ENCODE results near the gene PLXNA2.

PLXNA2 gene

DNA sequence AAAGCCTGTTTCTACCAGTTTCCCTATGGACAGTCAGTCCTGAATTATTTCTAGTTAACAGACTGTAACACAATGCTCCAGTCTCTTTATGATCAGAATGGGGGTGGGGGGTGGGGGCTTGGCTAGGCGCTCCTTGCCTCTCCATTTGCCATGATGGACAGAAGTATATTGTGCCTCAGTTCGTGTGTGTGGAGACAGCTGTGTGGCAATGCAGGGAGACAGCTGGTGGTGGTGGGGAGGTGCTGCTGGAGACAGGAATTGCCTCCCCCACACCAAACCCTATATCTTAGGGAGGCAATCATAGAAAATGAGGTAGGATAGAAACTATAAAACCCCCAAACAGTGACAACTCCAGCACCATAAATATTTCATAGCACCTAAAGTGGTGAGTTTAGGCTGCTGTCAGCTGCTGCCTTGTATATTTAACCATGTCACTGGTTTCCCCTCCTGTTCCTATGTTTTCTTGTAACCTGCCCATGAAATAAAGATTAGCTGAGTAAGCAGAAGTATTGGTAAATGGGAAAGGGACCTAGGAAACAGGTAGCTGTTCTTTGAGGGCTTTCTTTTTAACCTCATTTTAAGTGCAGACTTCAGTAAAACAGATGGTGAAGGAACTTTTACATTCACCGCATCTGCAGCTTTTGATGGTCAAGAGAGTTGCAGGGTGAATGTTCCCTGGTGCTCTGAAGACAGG is 3.4 kb downstream of the PLXNA2 start:
- no peaks in the 10 kb centered on the region for H3K9me3 Mint-ChIP-seq
- no peak overlapping the region for H3K27ac Mint-ChIP-seq
- H3K4me1 Mint-ChIP-seq (ENCODE audit: low read depth) = peaks cover 14% of the 10 kb centered on the region
- H3K4me3 Mint-ChIP-seq = no peak overlapping the region
- no peaks in the 10 kb centered on the region for H3K36me3 Mint-ChIP-seq (ENCODE audit: low read depth)
- peaks cover 75% of the 10 kb centered on the region for H3K27me3 Mint-ChIP-seq (ENCODE audit: low read depth)

DNA sequence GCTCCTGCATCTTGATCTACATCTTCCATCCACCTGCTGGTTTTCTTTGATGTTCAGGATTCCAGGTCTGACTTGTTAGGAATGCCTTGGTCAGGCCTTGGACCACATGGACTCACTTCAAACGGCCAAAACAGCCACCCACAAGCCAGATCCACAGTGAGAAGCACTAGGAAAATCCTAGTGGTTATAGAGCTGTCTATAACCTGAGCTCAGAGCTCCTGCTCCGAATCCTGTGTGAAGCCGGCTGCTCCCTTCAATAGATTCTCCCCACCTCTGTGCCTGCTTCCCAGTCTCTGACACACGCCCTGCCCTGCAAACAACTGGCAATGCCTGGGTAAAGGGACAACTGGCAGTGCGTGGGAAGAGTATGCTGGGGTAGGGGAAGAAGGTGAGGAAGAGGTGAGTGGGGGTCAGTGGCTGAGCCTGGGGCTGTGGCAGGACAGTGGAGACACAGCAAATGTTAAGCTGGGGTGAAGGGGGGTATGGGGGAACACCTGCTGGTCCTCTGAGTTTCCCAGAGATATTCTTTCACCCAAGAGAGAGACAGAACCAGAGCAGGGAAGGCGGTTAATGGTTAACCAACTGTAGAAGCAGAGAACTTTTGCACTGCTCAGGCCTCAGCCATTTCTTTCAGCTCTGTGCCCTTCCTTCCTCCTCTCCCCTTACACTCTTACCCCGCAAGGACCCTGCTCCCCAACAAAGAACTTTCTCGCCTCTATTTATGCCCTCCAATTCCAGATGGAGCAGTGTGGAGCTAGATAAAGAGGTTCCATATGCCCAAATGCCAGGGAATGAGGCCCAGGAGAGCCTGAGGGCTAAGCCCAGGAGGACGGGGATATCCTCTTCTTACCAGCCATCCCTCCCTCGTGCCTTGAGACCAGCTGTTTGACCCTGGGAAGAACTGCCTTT is 4.5 kb downstream of the PLXNA2 start:
- Mint-ChIP-seq H3K27ac (no peak overlapping the region), H3K36me3 (ENCODE audit: low read depth) (no peaks in the 10 kb centered on the region), H3K4me1 (ENCODE audit: low read depth) (peaks cover 12% of the 10 kb centered on the region), H3K9me3 (no peaks in the 10 kb centered on the region), H3K4me3 (no peak overlapping the region), H3K27me3 (ENCODE audit: low read depth) (peaks cover 76% of the 10 kb centered on the region)

DNA sequence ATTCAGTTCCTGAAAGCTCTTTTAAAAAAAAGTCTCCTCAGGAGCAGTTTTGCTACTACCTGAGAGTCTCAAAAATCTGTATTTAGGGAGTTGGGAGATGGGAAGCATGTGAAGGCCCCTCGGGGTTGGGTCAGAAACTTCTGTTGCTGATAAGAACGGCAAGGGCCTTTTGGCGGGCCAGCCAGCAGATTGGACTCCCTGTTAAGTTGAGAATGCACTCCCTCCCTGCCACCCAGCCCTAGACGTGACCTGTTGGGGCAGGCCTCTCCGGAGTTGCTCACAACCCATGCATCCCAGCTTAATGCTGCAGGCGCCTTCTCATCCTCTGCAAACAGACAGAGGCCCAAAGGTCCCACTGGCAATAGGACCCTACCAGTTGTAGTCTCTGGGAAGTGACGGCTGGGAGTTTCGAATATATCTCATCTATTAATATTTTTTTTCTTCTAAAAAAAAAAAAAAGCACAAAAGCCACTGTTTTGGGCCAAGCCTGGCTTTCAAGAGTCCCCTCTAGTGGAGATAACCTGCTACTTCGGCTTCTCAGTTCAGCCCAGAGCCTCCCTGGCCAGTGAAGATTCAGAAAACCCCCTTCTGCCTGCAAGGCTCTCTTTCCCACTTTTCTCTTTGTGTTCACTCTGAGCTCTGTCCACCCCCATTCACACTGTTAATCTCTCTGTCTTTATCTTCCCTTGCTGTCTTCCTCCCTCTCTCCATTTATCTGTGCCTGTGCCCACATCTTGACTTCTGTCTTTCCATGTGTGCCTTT is 5.3 kb downstream of the PLXNA2 start:
- H3K4me3 Mint-ChIP-seq = no peak overlapping the region
- H3K9me3 Mint-ChIP-seq = no peaks in the 10 kb centered on the region
- no peak overlapping the region for H3K27ac Mint-ChIP-seq
- H3K36me3 Mint-ChIP-seq (ENCODE audit: low read depth) = no peaks in the 10 kb centered on the region
- peaks cover 73% of the 10 kb centered on the region for H3K27me3 Mint-ChIP-seq (ENCODE audit: low read depth)
- H3K4me1 Mint-ChIP-seq (ENCODE audit: low read depth) = peaks cover 8% of the 10 kb centered on the region

DNA sequence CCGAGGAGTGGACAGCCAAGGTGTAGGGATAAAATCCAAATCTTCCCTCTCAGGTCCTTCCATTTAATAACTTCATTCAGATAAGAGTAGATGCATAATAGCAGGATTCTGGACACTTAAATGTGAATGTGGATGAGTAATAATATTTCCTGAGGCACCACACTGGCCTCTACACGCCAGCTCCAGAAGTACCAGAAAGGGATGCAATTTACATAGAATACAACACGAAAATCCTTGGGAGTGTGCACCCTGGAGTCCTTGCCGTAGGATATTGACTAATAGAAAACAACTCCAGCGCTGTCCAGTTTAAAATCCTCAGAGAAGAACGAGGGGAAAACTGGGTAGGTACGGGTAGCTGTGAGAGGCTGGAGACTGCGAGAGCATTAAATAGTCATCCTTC is 6.9 kb downstream of the PLXNA2 start:
- no peak overlapping the region for H3K27ac Mint-ChIP-seq
- peaks cover 8% of the 10 kb centered on the region for H3K4me1 Mint-ChIP-seq (ENCODE audit: low read depth)
- H3K36me3 Mint-ChIP-seq (ENCODE audit: low read depth) = no peaks in the 10 kb centered on the region
- peaks cover 74% of the 10 kb centered on the region for H3K27me3 Mint-ChIP-seq (ENCODE audit: low read depth)
- H3K9me3 Mint-ChIP-seq = no peaks in the 10 kb centered on the region
- H3K4me3 Mint-ChIP-seq = no peak overlapping the region

DNA sequence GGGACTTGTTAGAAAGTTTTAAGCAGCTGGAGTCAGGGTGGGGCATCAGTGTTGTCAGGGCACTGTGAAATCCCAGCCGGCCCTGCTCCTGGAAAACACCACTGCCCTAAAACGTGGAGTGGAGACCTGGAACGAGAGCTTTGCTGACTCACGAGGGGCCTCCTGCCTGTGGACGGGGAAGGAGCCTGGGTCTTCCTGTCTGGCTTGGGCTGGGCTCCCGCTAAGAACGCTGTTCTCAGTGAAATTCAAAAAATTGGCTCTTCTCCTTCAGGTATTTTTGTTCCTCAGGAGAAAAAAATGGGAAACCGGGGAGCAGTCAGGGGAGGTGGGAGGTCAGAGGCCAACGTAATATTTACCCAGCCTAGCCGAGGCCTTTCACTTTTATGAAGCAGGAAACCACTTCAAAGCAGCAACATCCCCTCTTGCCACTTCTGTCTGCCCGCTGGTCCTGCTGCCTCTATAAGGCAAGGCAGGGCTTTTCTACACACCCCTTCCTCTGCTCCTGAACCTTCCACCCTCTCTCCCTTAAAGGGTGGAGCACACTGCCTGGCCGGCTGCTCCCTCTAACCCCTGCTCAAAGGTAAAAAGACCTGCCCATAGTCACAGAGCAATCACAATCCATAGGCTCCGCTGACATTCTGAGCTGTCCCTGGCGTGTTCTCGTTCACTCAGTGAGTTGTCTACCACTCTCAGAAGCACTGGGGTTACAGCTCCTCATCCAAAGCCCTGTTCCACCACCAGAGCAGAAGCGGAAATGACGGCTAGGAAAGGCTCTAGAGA is 8.0 kb downstream of the PLXNA2 start:
- H3K4me3 Mint-ChIP-seq = peak overlapping the region; percentile 27
- H3K36me3 Mint-ChIP-seq (ENCODE audit: low read depth) = no peaks in the 10 kb centered on the region
- no peak overlapping the region for H3K27ac Mint-ChIP-seq
- peaks cover 8% of the 10 kb centered on the region for H3K4me1 Mint-ChIP-seq (ENCODE audit: low read depth)
- peaks cover 63% of the 10 kb centered on the region for H3K27me3 Mint-ChIP-seq (ENCODE audit: low read depth)
- H3K9me3 Mint-ChIP-seq = no peaks in the 10 kb centered on the region

DNA sequence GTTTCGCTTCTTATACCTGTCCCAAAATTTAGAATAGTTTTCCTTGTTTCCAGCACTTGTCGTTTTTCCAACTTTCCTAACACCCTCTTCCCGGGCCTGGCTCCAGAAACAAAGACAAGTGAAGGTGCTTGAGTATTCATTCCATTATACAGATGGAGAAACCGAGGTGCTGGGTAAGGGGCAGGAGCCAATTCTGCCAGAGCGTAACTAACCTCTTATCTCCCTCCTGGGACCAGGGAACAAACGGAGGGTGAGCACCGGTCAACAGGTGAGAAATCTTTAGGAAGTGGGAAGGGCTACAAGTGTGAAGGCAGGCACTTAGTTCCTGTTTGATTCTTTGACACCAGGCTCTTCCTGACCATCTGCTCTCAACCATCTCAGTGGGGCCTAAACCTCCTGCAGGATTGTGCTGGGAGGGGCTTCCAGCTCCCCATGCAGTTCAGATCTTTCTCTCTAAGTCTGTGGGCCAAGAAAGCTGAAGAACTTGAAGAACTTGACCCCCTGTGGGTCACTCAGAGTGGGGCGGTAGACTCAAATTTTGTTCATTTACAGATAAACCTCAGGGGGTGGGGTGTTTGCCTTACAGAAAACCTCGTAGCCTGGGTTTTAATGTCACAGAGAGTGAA is 8.7 kb downstream of the PLXNA2 start:
- Mint-ChIP-seq H3K27me3 (ENCODE audit: low read depth) (peaks cover 61% of the 10 kb centered on the region), H3K36me3 (ENCODE audit: low read depth) (no peaks in the 10 kb centered on the region), H3K4me1 (ENCODE audit: low read depth) (peaks cover 8% of the 10 kb centered on the region), H3K9me3 (no peaks in the 10 kb centered on the region), H3K27ac (peak overlapping the region; percentile 21), H3K4me3 (no peak overlapping the region)

DNA sequence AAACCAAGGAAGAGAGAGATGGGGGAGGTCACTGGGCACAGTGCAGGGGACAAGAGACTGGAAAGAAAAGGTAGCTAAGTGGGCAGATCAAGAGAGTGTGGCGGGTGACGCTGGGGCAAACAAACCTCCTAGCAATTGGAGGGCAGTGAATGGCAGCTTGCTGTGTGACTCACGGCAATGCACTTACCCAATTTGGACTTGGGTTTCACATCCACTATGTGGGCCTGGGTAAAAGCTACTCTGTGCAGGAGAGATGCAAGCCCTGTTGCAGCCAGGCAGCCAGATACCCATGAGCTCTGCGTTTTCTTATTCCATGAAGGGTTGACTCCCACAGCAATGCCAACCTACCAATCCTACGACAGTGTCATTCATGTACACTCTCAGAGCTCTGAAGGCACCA is 9.5 kb downstream of the PLXNA2 start:
- Mint-ChIP-seq H3K4me1 (ENCODE audit: low read depth) (peaks cover 8% of the 10 kb centered on the region), H3K4me3 (no peak overlapping the region), H3K36me3 (ENCODE audit: low read depth) (no peaks in the 10 kb centered on the region), H3K9me3 (no peaks in the 10 kb centered on the region), H3K27ac (no peak overlapping the region), H3K27me3 (ENCODE audit: low read depth) (peaks cover 54% of the 10 kb centered on the region)

DNA sequence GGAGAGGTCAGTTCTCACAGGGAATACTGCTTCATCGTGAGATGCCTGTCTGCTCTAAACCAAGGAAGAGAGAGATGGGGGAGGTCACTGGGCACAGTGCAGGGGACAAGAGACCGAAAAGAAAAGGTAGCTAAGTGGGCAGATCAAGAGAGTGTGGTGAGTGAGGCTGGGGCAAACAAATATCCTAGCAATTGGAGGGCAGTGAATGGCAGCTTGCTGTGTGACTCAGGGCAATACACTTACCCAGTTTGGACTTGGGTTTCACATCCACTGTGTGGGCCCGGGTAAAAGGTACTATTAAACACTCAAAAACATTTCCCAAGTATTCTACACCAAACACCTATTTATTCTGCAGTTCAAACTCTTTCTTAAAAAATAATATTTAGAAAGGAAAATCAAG is 10.2 kb downstream of the PLXNA2 start:
- Mint-ChIP-seq H3K27ac (no peak overlapping the region), H3K27me3 (ENCODE audit: low read depth) (peaks cover 53% of the 10 kb centered on the region), H3K36me3 (ENCODE audit: low read depth) (no peaks in the 10 kb centered on the region), H3K4me3 (no peak overlapping the region), H3K4me1 (ENCODE audit: low read depth) (peaks cover 8% of the 10 kb centered on the region), H3K9me3 (no peaks in the 10 kb centered on the region)

DNA sequence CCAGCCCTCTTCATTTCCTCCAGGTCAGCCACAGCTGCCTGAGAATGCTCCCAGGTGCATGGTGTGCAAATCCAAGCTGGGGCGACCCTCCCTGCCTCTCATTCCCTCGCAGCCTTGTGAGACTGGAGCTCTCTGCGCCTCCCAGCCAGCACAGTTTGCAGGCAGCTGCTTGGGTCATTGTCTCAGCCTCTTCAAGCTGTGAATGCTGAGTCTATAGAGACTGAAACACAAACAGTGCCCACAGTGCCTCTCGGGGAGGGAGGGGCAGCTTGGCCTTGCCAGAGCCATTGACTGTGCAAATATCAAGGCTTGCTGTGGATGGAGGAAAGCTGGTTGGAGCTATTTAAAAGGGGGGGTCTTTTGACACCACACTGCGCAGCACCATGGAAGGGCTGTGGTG is 10.6 kb downstream of the PLXNA2 start:
- no peak overlapping the region for H3K4me3 Mint-ChIP-seq
- H3K27me3 Mint-ChIP-seq (ENCODE audit: low read depth) = peaks cover 56% of the 10 kb centered on the region
- H3K36me3 Mint-ChIP-seq (ENCODE audit: low read depth) = no peaks in the 10 kb centered on the region
- H3K4me1 Mint-ChIP-seq (ENCODE audit: low read depth) = peaks cover 8% of the 10 kb centered on the region
- no peaks in the 10 kb centered on the region for H3K9me3 Mint-ChIP-seq
- no peak overlapping the region for H3K27ac Mint-ChIP-seq

DNA sequence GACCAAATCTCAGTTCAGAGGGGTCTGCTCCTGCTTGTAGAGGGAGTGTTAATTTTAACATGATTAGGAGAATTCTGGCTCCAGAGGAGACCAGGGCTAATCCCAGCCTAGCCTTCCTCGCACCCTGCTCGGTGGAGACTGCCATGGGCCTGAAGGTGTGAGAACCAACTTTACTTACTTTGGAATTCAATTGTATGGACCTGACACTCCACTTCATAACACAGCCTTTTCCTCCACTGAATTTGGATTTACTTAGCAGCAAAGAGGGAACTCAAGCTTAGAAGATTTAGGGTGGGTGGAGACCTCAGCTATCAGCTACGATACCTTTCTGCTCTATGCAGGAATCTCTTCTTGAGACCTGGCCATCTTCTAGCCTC is 11.5 kb downstream of the PLXNA2 start:
- Mint-ChIP-seq H3K9me3 (no peaks in the 10 kb centered on the region), H3K4me1 (ENCODE audit: low read depth) (peaks cover 8% of the 10 kb centered on the region), H3K4me3 (no peak overlapping the region), H3K27ac (no peak overlapping the region), H3K27me3 (ENCODE audit: low read depth) (peaks cover 56% of the 10 kb centered on the region), H3K36me3 (ENCODE audit: low read depth) (no peaks in the 10 kb centered on the region)

DNA sequence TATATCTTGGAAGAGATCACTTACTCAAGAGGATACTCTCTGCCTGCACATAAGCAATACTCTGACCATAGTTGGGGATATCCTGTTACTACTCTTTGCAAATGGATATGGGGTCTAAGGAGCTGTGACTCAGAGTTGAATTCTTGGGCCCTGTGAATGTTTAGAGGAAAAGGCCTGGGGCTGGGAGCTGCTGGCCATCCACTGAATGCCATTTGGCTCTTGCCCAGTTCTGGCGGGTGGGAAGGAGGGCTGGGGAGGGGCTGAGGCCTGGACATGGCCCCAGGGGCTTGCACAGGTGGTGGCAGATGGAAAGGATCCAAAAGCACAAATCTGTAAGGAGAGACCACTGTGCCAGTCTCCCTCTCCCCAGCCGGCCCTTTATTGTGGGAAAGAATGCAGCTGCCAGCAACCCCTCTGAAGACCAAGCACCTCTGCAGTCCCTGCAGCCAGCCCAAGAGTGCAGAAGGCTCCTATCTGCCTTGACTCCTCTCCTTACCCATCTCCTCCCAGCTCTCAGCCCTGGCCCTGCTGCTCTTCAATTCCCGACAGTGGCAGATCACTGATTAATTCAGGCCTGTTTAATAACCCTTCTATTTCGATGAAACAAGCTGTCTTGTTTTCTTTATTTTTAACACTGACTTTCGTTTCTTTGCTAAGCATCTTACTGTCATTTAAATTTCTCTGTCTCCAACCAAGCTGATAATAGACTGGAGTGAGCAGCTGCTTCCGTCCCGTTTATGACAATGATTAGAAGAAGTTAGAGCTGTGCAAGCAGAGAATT is 12.1 kb downstream of the PLXNA2 start:
- no peak overlapping the region for H3K27ac Mint-ChIP-seq
- peaks cover 55% of the 10 kb centered on the region for H3K27me3 Mint-ChIP-seq (ENCODE audit: low read depth)
- no peak overlapping the region for H3K4me3 Mint-ChIP-seq
- peaks cover 8% of the 10 kb centered on the region for H3K4me1 Mint-ChIP-seq (ENCODE audit: low read depth)
- no peaks in the 10 kb centered on the region for H3K36me3 Mint-ChIP-seq (ENCODE audit: low read depth)
- H3K9me3 Mint-ChIP-seq = no peaks in the 10 kb centered on the region

DNA sequence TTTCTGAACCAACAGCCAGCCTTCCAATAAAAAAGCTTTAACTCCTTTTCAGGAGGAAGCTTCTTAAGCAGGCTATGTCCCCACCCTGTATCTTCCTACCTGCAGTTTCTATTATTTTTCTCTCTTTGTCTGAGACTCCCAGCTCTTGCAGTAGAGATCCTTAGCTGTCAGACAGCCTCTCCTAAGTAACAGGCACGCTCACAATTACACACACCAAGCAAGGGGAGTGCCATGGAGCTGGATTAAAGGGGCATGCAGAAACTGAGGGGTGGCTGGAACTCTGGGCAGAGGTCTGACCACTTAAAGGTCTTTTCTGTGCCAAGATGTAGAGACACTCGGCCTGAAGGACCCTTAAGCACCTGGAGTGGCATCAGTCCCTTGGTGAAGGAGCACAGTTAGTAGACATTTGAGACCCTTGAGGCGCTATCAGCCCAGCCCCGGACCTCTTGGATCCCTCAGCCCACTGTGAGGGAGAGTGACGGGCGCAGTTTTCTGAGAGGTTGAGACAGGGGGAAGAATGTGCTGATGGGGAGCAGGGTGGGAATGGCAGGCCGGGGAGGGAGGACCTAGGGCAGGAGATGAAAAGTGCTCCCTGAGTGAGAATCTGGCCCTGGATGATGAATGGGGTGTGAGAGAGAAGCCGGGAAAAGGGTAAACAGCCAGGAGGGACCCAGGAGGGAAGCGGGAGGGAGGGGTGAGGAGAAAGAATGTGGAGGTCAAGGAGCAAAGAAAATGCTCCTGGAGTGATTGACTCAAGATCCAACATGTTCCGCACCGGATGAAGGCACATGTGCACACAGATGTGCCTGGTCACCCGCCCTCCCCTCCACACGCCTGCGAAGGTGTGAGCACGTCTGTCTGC is 13.3 kb downstream of the PLXNA2 start:
- H3K9me3 Mint-ChIP-seq = no peaks in the 10 kb centered on the region
- peaks cover 44% of the 10 kb centered on the region for H3K27me3 Mint-ChIP-seq (ENCODE audit: low read depth)
- H3K27ac Mint-ChIP-seq = no peak overlapping the region
- H3K36me3 Mint-ChIP-seq (ENCODE audit: low read depth) = no peaks in the 10 kb centered on the region
- no peak overlapping the region for H3K4me3 Mint-ChIP-seq
- H3K4me1 Mint-ChIP-seq (ENCODE audit: low read depth) = peaks cover 2% of the 10 kb centered on the region

Measured in T-helper 1 cell treated with Interleukin-12 subunit alpha and Interleukin-12 subunit beta and Interleukin-4 antibody, amounts not matched to agents 30 μg/mL and 1 μg/mL, for 36 hours (primary cell).